GM23338 (cell line): ENCODE measurements around the gene DOCK4.

ENCODE experiments used
- CTCF ChIP-seq, 2 experiments: fragments of 200-600 bp in 1 of 2; sonication (generic) in 1 of 2; conservative IDR thresholded peaks; 2 replicates each; pipeline versions ENCODE4 v1.5.1 to v1.6.1; 2016 to 2017; ENCODE audit warnings: antibody characterized with exemption in 2 of 2, low read depth in 2 of 2, mild to moderate bottlenecking in 2 of 2, moderate library complexity in 1 of 2
- POLR2AphosphoS5 ChIP-seq: IDR thresholded peaks from 2 replicates; pipeline ENCODE4 v1.6.1; 2016; ENCODE audit warnings: antibody characterized with exemption, low read depth

- TF ChIP-seq POLR2AphosphoS5 = no peak
- no peak for TF ChIP-seq CTCF (conservative IDR thresholded peaks at IDR 0.05; ENCODE audit: low read depth in 2 of 2)
These were observed 287.0 kb downstream of the DOCK4 start for GRCh38 chr7:111919164-111919563.
